OCI-M2 (cell line): ENCODE measurements around the gene STMP1.
"Not testable (repeated sequence)": the region's sequence is repeated elsewhere in the genome, so short reads cannot be mapped to it uniquely, and the experiment has no call there.

Experiments
- DNase-seq: peaks from one replicate; lab custom pipeline; 2025; ENCODE audit not compliant: unreplicated experiment; lab: John Stamatoyannopoulos, UW

Gene STMP1

GRCh38 chr7:135662373-135663114, at the start of gene STMP1:
Gene STMP1, plus strand, starts transcription at chr7:135662514.
- DNase-seq, result peak; percentile 78

GRCh38 chr7:135616136-135616535, 46.2 kb upstream of the STMP1 start:
- no peak for DNase-seq

- no peak for DNase-seq
Observed at GRCh38 chr7:135617781-135618180, 44.5 kb upstream of the STMP1 start.

GRCh38 chr7:135618510-135618909, 43.8 kb upstream of the STMP1 start:
- DNase-seq, result no peak

- no peak for DNase-seq
Observed at GRCh38 chr7:135620447-135620846, 41.9 kb upstream of the STMP1 start.

- peak; percentile 70 for DNase-seq
Observed at GRCh38 chr7:135620980-135621850, 41.1 kb upstream of the STMP1 start.

- no peak for DNase-seq
Observed at GRCh38 chr7:135634191-135634878, 28.0 kb upstream of the STMP1 start.

- not testable (repeated sequence) for DNase-seq
Observed at GRCh38 chr7:135639690-135640089, 22.6 kb upstream of the STMP1 start.

- DNase-seq, result no peak
Observed at GRCh38 chr7:135644154-135644553, 18.2 kb upstream of the STMP1 start.

- no peak for DNase-seq
Observed at GRCh38 chr7:135644729-135645128, 17.6 kb upstream of the STMP1 start.

- DNase-seq, result no peak
Observed at GRCh38 chr7:135645296-135645904, 16.9 kb upstream of the STMP1 start.

- DNase-seq, result no peak
Observed at GRCh38 chr7:135647755-135648154, 14.6 kb upstream of the STMP1 start.

- DNase-seq, result no peak
Observed at GRCh38 chr7:135648235-135648634, 14.1 kb upstream of the STMP1 start.

- no peak for DNase-seq
Observed at GRCh38 chr7:135650831-135651573, 11.3 kb upstream of the STMP1 start.

- DNase-seq, result no peak
Observed at GRCh38 chr7:135653340-135654080, 8.8 kb upstream of the STMP1 start.

GRCh38 chr7:135658564-135658963, 3.8 kb upstream of the STMP1 start:
- DNase-seq, result no peak

GRCh38 chr7:135659159-135659846, 3.0 kb upstream of the STMP1 start:
- no peak for DNase-seq

- DNase-seq, result peak; percentile 45
Observed at GRCh38 chr7:135661311-135662122, 797 bp upstream of the STMP1 start.

GRCh38 chr7:135662123-135662372, 266 bp upstream of the STMP1 start:
- DNase-seq, result no peak
